ENCODE data around the gene LIG3.
A peak's percentile ranks its signal among the peaks of the same experiment; 100 is the strongest.

The LIG3 gene

GRCh38 chr17:35002876-35003551, 22.7 kb downstream of the LIG3 start:
- H3K36me3 ChIP-seq (ENCODE audit: control insufficient read depth, insufficient read depth, low read length), result peaks cover 6% of the 10 kb centered on the region

GRCh38 chr17:35003778-35004177, 23.5 kb downstream of the LIG3 start:
- no peaks in the 10 kb centered on the region for H3K9me3 ChIP-seq (ENCODE audit: control insufficient read depth, low read length)
- H3K36me3 ChIP-seq (ENCODE audit: control insufficient read depth, insufficient read depth, low read length), result peaks cover 6% of the 10 kb centered on the region
- H3K4me3 ChIP-seq (ENCODE audit: low read length), result no peak overlapping the region
- no peak overlapping the region for H3K9ac ChIP-seq (ENCODE audit: low read length)
- H3K4me1 ChIP-seq (ENCODE audit: control insufficient read depth, insufficient read depth, low read length), result peaks cover 24% of the 10 kb centered on the region
- H3K27me3 ChIP-seq (ENCODE audit: control insufficient read depth, insufficient read depth, low read length), result no peaks in the 10 kb centered on the region

More at GRCh38 chr17:35002876-35003551, 22.7 kb downstream of the LIG3 start:
- Histone ChIP-seq H3K9me3 (ENCODE audit: control insufficient read depth, low read length) (no peaks in the 10 kb centered on the region), H3K4me3 (ENCODE audit: low read length) (no peak overlapping the region), H3K4me1 (ENCODE audit: control insufficient read depth, insufficient read depth, low read length) (peaks cover 29% of the 10 kb centered on the region), H3K9ac (ENCODE audit: low read length) (no peak overlapping the region), H3K27me3 (ENCODE audit: control insufficient read depth, insufficient read depth, low read length) (no peaks in the 10 kb centered on the region)

GRCh38 chr17:35006345-35006744, 26.0 kb downstream of the LIG3 start:
- H3K9ac ChIP-seq (ENCODE audit: low read length), result no peak overlapping the region
- H3K4me3 ChIP-seq (ENCODE audit: low read length), result no peak overlapping the region
- no peaks in the 10 kb centered on the region for H3K9me3 ChIP-seq (ENCODE audit: control insufficient read depth, low read length)
- H3K36me3 ChIP-seq (ENCODE audit: control insufficient read depth, insufficient read depth, low read length), result peaks cover 6% of the 10 kb centered on the region
- no peaks in the 10 kb centered on the region for H3K27me3 ChIP-seq (ENCODE audit: control insufficient read depth, insufficient read depth, low read length)
- H3K4me1 ChIP-seq (ENCODE audit: control insufficient read depth, insufficient read depth, low read length), result peaks cover 22% of the 10 kb centered on the region

GRCh38 chr17:35006961-35007360, 26.6 kb downstream of the LIG3 start:
- peaks cover 16% of the 10 kb centered on the region for H3K4me1 ChIP-seq (ENCODE audit: control insufficient read depth, insufficient read depth, low read length)
- no peaks in the 10 kb centered on the region for H3K9me3 ChIP-seq (ENCODE audit: control insufficient read depth, low read length)
- H3K27me3 ChIP-seq (ENCODE audit: control insufficient read depth, insufficient read depth, low read length), result no peaks in the 10 kb centered on the region
- peaks cover under 1% of the 10 kb centered on the region for H3K36me3 ChIP-seq (ENCODE audit: control insufficient read depth, insufficient read depth, low read length)
- no peak overlapping the region for H3K4me3 ChIP-seq (ENCODE audit: low read length)
- no peak overlapping the region for H3K9ac ChIP-seq (ENCODE audit: low read length)

DNA sequence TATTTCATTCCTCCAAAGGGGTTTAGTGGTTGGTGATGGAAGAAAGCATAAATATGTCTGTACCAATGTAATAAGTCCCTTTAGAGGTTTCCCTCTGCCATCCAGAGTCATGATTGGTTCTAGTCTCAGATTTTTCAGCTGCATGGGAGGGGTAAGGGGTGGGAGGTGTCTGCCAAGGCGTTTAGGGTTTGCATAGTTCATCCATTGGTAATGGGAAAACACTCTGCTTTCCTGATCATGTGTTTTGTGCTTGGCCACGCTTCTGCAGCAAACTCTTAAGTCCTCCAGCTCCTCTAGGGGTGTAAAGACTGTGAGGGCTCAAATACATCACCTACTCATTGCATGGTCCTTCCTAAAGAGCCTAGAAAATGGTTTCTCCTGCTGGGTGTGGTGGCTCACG, 29.8 kb downstream of the LIG3 start:
- no peaks in the 10 kb centered on the region for H3K27me3 ChIP-seq (ENCODE audit: control insufficient read depth, insufficient read depth, low read length)
- H3K36me3 ChIP-seq (ENCODE audit: control insufficient read depth, insufficient read depth, low read length), result peaks cover 10% of the 10 kb centered on the region
- no peak overlapping the region for H3K4me3 ChIP-seq (ENCODE audit: low read length)
- no peak overlapping the region for H3K9ac ChIP-seq (ENCODE audit: low read length)
- no peaks in the 10 kb centered on the region for H3K9me3 ChIP-seq (ENCODE audit: control insufficient read depth, low read length)
- no peaks in the 10 kb centered on the region for H3K4me1 ChIP-seq (ENCODE audit: control insufficient read depth, insufficient read depth, low read length)

GRCh38 chr17:35011671-35012216, 31.4 kb downstream of the LIG3 start:
- Histone ChIP-seq H3K27me3 (ENCODE audit: control insufficient read depth, insufficient read depth, low read length) (no peaks in the 10 kb centered on the region), H3K36me3 (ENCODE audit: control insufficient read depth, insufficient read depth, low read length) (peaks cover 10% of the 10 kb centered on the region), H3K4me1 (ENCODE audit: control insufficient read depth, insufficient read depth, low read length) (no peaks in the 10 kb centered on the region), H3K9ac (ENCODE audit: low read length) (no peak overlapping the region), H3K9me3 (ENCODE audit: control insufficient read depth, low read length) (no peaks in the 10 kb centered on the region), H3K4me3 (ENCODE audit: low read length) (no peak overlapping the region)

DNA sequence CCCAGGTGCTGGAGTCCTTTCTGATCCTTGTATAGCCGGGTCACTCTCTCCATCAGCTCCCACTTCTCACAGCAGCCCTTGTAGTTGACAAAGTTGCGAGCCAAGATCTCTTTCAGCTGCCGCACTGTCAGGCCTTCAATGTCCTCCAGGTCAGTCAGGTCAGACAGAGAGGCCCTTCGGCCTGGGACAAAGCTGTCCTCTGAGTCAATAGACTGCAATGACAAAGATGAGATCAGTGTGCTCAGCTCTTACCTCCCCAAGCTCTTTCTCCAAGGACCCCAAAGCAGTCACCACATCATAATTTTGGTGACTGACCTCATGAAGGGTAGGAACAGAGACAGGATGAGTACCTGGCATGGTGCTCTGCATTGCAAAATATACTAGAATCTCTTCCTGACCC, 36.1 kb downstream of the LIG3 start:
- Histone ChIP-seq H3K9ac (ENCODE audit: low read length) (no peak overlapping the region), H3K4me1 (ENCODE audit: control insufficient read depth, insufficient read depth, low read length) (peaks cover 20% of the 10 kb centered on the region), H3K27me3 (ENCODE audit: control insufficient read depth, insufficient read depth, low read length) (no peaks in the 10 kb centered on the region), H3K9me3 (ENCODE audit: control insufficient read depth, low read length) (no peaks in the 10 kb centered on the region), H3K36me3 (ENCODE audit: control insufficient read depth, insufficient read depth, low read length) (peaks cover 10% of the 10 kb centered on the region), H3K4me3 (ENCODE audit: low read length) (no peak overlapping the region)

DNA sequence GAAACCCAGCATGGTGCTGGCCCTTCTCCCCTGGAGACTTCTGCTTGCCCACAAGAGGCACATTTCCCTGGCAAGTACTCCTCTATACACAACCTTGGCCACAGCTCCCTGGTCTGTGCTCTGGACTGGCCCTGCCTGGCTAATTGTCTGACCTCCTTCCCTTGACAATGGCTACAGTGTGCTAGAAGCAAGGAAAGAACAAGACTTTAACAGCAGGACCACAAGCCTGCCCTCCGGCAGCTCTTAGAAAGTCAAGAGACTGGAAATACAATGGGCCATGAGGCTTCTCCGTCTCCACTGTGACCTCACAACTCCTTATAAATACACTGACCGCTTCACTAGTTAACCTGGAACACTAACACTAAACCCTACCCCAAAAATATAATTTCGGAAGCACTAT, 36.7 kb downstream of the LIG3 start:
- peaks cover 10% of the 10 kb centered on the region for H3K36me3 ChIP-seq (ENCODE audit: control insufficient read depth, insufficient read depth, low read length)

DNA sequence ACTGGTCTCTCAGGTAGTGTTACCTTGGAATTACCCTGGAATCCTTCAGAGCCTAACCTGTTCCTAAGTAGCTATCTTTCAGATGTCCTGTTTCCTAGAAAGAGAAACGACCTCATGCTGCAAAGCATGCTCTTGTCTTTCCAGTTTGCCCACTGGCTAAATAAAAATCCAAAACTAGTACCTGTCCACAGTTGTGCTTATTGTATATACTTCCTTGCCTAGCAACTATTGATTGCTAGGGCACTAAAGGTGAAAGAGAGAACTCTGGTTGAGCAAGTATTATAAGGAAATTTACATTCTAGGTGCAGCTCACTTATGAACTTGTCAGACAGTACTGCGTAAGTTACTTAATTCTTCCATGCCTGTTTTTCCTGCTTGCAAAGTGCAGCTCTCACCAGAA, 38.5 kb downstream of the LIG3 start:
- no peak overlapping the region for H3K4me3 ChIP-seq (ENCODE audit: low read length)
- no peak overlapping the region for H3K9ac ChIP-seq (ENCODE audit: low read length)
- H3K4me1 ChIP-seq (ENCODE audit: control insufficient read depth, insufficient read depth, low read length), result peaks cover 37% of the 10 kb centered on the region
- H3K27me3 ChIP-seq (ENCODE audit: control insufficient read depth, insufficient read depth, low read length), result no peaks in the 10 kb centered on the region
- no peaks in the 10 kb centered on the region for H3K9me3 ChIP-seq (ENCODE audit: control insufficient read depth, low read length)
- peaks cover 10% of the 10 kb centered on the region for H3K36me3 ChIP-seq (ENCODE audit: control insufficient read depth, insufficient read depth, low read length)

More for the DNA sequence above, 36.7 kb downstream of the LIG3 start:
- H3K9ac ChIP-seq (ENCODE audit: low read length), result no peak overlapping the region
- no peaks in the 10 kb centered on the region for H3K9me3 ChIP-seq (ENCODE audit: control insufficient read depth, low read length)
- H3K4me3 ChIP-seq (ENCODE audit: low read length), result no peak overlapping the region
- H3K27me3 ChIP-seq (ENCODE audit: control insufficient read depth, insufficient read depth, low read length), result no peaks in the 10 kb centered on the region
- peaks cover 26% of the 10 kb centered on the region for H3K4me1 ChIP-seq (ENCODE audit: control insufficient read depth, insufficient read depth, low read length)

DNA sequence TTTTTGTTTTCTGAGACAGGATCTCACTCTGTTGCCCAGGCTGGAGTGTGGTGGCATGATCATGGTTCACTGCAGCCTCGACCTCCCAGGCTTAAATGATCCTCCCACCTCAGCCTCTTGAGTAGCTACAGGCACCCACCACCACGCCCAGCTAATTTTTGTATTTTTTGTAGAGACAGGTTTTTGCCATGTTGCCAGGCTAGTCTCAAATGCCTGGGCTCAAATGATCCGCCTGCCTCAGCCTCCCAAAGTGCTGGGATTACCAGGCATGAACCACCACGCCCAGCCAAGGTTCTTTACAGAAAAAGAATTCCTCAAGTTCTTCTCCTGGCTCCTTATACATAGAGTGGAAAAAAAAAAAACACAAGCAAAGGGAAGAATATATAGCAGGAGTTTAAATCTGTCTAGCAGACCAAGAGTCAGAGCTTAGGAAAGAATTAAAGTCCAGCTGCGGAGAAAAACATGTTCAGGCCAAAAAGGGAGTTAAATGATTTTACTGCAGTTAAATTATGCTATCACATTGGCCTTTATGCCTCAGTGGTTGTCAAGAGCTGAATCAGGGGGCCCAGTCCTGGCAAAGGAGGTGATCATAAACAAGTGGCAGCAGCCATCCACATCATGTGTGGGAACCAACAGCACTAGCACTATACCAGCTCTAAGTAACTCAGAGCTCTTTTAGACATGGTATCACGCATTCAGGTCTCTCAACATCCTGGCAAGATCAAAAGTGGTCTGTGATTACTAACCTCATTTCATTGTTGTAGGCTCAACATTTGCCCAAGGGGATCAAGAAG, 39.3 kb downstream of the LIG3 start:
- H3K9me3 ChIP-seq (ENCODE audit: control insufficient read depth, low read length), result no peaks in the 10 kb centered on the region
- no peak overlapping the region for H3K9ac ChIP-seq (ENCODE audit: low read length)
- peaks cover 37% of the 10 kb centered on the region for H3K4me1 ChIP-seq (ENCODE audit: control insufficient read depth, insufficient read depth, low read length)
- H3K36me3 ChIP-seq (ENCODE audit: control insufficient read depth, insufficient read depth, low read length), result peaks cover 2% of the 10 kb centered on the region
- H3K4me3 ChIP-seq (ENCODE audit: low read length), result no peak overlapping the region
- no peaks in the 10 kb centered on the region for H3K27me3 ChIP-seq (ENCODE audit: control insufficient read depth, insufficient read depth, low read length)

DNA sequence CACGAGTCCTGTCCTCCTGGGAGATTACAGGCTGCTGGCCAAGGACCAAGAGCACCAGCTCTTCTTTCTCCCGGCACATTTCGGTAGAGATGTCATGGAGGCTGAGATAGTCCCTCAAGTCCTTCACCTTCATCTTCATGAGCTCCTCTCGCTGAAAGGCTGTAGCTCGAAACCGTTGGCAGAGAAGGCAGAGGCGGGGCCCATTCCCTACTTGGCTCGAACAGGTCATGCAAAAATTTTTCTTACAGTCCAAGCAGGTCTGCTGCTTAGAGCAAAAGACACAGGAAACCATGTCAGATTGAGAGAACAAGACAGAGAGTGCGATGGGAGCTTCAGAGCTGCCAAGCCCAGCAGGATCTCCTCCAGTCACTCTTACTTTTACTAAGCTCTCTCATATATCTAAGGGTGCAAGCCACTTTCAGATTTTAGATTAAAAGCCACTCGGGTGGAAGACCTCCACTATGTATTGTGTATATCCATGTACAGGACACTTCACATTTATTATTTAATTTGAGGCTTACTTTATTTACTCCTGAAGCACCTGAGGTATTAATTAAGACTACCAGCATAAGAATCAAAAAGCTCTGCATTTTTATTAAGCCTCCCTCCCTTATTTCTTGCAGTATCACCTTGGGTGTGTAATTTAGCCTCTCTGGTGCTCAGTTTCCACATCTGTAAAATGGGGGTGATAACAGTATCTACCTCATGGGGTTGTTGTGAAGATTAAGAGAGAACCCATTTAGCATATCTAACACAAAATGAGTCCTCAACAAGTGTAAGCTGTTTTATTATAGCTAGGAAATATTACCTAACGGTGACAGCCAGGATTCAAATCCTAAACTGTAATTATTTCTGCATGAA, 41.4 kb downstream of the LIG3 start:
- Histone ChIP-seq H3K4me3 (ENCODE audit: low read length) (no peak overlapping the region), H3K27me3 (ENCODE audit: control insufficient read depth, insufficient read depth, low read length) (no peaks in the 10 kb centered on the region), H3K4me1 (ENCODE audit: control insufficient read depth, insufficient read depth, low read length) (peaks cover 37% of the 10 kb centered on the region), H3K36me3 (ENCODE audit: control insufficient read depth, insufficient read depth, low read length) (no peaks in the 10 kb centered on the region), H3K9me3 (ENCODE audit: control insufficient read depth, low read length) (no peaks in the 10 kb centered on the region), H3K9ac (ENCODE audit: low read length) (peak overlapping the region; percentile 0)

All from mucosa of stomach (tissue), 1 donor.